GM23338 (cell line): Measurements from ENCODE around the gene SRGAP2C.
"Not testable (repeated sequence)": the region's sequence is repeated elsewhere in the genome, so short reads cannot be mapped to it uniquely, and the experiment has no call there.

Experiments
- POLR2AphosphoS5 ChIP-seq: IDR thresholded peaks from 2 replicates; pipeline ENCODE4 v1.6.1; 2016; ENCODE audit warnings: antibody characterized with exemption, low read depth
- TF ChIP-seq, protein P1 (sequence below), 2 experiments: fragments of 200-600 bp in 1 of 2; sonication (generic) in 1 of 2; conservative IDR thresholded peaks; 2 replicates each; pipeline versions ENCODE4 v1.5.1 to v1.6.1; 2016 to 2017; ENCODE audit warnings: antibody characterized with exemption in 2 of 2, low read depth in 2 of 2, mild to moderate bottlenecking in 2 of 2, moderate library complexity in 1 of 2

DNA sequence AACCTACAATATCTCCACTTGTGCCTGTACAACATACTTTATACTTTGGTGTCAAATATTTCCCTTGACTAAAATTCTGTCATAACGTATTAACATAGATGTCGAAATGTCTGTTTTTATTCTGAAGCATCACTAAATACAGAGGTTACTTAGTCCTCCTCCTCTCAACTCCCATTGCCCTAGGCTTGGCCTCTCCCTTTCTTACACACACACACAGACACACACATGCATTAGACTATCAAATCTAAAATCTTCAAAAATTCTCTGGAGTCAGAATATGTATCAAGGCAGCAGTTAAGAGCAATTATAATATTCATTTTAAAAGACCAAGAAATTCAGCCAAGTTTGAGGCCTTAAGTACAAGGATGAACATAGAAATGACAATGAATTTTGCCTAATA lies 8.1 kb upstream of the SRGAP2C start:
- not testable (repeated sequence) for TF ChIP-seq POLR2AphosphoS5
- TF ChIP-seq, protein P1, sequence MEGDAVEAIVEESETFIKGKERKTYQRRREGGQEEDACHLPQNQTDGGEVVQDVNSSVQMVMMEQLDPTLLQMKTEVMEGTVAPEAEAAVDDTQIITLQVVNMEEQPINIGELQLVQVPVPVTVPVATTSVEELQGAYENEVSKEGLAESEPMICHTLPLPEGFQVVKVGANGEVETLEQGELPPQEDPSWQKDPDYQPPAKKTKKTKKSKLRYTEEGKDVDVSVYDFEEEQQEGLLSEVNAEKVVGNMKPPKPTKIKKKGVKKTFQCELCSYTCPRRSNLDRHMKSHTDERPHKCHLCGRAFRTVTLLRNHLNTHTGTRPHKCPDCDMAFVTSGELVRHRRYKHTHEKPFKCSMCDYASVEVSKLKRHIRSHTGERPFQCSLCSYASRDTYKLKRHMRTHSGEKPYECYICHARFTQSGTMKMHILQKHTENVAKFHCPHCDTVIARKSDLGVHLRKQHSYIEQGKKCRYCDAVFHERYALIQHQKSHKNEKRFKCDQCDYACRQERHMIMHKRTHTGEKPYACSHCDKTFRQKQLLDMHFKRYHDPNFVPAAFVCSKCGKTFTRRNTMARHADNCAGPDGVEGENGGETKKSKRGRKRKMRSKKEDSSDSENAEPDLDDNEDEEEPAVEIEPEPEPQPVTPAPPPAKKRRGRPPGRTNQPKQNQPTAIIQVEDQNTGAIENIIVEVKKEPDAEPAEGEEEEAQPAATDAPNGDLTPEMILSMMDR (conservative IDR thresholded peaks at IDR 0.05; ENCODE audit: low read depth in 2 of 2), result not testable (repeated sequence)
